HepG2 (cell line): ENCODE measurements around the gene CCL23. TPM values are rescaled to one million over a fixed set of nuclear protein-coding genes. Genes with fewer than 3 reads are reported as not detected.

ENCODE experiments used
- AGO1 ChIP-seq: fragments of 200-400 bp; formaldehyde crosslinking; IDR thresholded peaks from 2 replicates; pipeline ENCODE4 v1.6.1; 2017; ENCODE audit warnings: mild to moderate bottlenecking, low read depth, low read length, moderate library complexity; ENCODE audit not compliant: poor library complexity, severe bottlenecking
- ATF1 ChIP-seq: IDR thresholded peaks from 2 replicates; pipeline ENCODE4 v1.6.1; 2016; ENCODE audit warnings: mild to moderate bottlenecking, control low read depth
- ATF7 ChIP-seq, 2 experiments: fragments of 450-650 bp in 1 of 2; sonication (generic) in 1 of 2; formaldehyde crosslinking in 1 of 2; IDR thresholded peaks; 2 replicates each; pipeline versions ENCODE4 v1.4.0 to v1.6.1; 2016 to 2020; ENCODE audit warnings: antibody characterized with exemption in 1 of 2, mild to moderate bottlenecking in 1 of 2, missing genetic modification reagents in 1 of 2
- BHLHE40 ChIP-seq: IDR thresholded peaks from 2 replicates; pipeline ENCODE4 v1.6.1; 2011; ENCODE audit warnings: low read length, improper control_type of control experiment
- CEBPG ChIP-seq: IDR thresholded peaks from 2 replicates; pipeline ENCODE4 v1.6.1; 2016
- CREB3 ChIP-seq: sonication (generic); formaldehyde crosslinking; IDR thresholded peaks from 2 replicates; pipeline ENCODE4 v1.5.0; 2020; ENCODE audit warnings: missing genetic modification reagents
- ELK4 ChIP-seq: sonication (generic); formaldehyde crosslinking; IDR thresholded peaks from 2 replicates; pipeline ENCODE4 v1.9.0; 2021; ENCODE audit warnings: missing genetic modification reagents, borderline replicate concordance
- GLI4 ChIP-seq: sonication (generic); formaldehyde crosslinking; IDR thresholded peaks from 2 replicates; pipeline ENCODE4 v1.5.1; 2020; ENCODE audit warnings: missing genetic modification reagents, mild to moderate bottlenecking, moderate library complexity, borderline replicate concordance
- HDAC2 ChIP-seq: sonication (generic); formaldehyde crosslinking; IDR thresholded peaks from 2 replicates; pipeline ENCODE4 v1.4.0; 2020; ENCODE audit warnings: missing genetic modification reagents
- HNRNPUL1 ChIP-seq: fragments of 200-400 bp; formaldehyde crosslinking; IDR thresholded peaks from 2 replicates; pipeline ENCODE4 v1.6.1; 2017; ENCODE audit warnings: low read depth, mild to moderate bottlenecking, low read length, moderate library complexity
- MXI1 ChIP-seq: IDR thresholded peaks from 3 replicates; pipeline ENCODE4 v1.6.1; 2012; ENCODE audit warnings: low read depth, low read length, inconsistent platforms, borderline replicate concordance
- MZF1 ChIP-seq: sonication (generic); formaldehyde crosslinking; IDR thresholded peaks from 2 replicates; pipeline ENCODE4 v1.8.1; 2023; ENCODE audit warnings: mild to moderate bottlenecking, missing genetic modification reagents, borderline replicate concordance
- POGK ChIP-seq: sonication (generic); formaldehyde crosslinking; conservative IDR thresholded peaks from 2 replicates; pipeline ENCODE4 v1.8.0; 2022; ENCODE audit warnings: mild to moderate bottlenecking, moderate library complexity, missing genetic modification reagents
- RBM39 ChIP-seq: fragments of 200-400 bp; formaldehyde crosslinking; IDR thresholded peaks from one replicate; pipeline ENCODE4 v1.6.1; 2018; ENCODE audit warnings: antibody characterized with exemption, mild to moderate bottlenecking, low read depth, low read length; ENCODE audit not compliant: poor library complexity, severe bottlenecking
- SRSF9 ChIP-seq: fragments of 200-400 bp; formaldehyde crosslinking; IDR thresholded peaks from 2 replicates; pipeline ENCODE4 v1.6.1; 2018; ENCODE audit warnings: borderline replicate concordance, mild to moderate bottlenecking, low read depth, low read length; ENCODE audit not compliant: insufficient read depth, poor library complexity, severe bottlenecking
- SSRP1 ChIP-seq: IDR thresholded peaks from 2 replicates; pipeline ENCODE4 v1.6.1; 2016; ENCODE audit warnings: control low read depth
- SUZ12 ChIP-seq: fragments of 150-350 bp; IDR thresholded peaks from 2 replicates; pipeline ENCODE4 v1.6.1; 2014; ENCODE audit warnings: low read depth, low read length
- TEAD3 ChIP-seq: optimal IDR thresholded peaks from 2 replicates; pipeline ENCODE3; 2016; ENCODE audit warnings: borderline replicate concordance
- TEF ChIP-seq: sonication (generic); formaldehyde crosslinking; IDR thresholded peaks from 2 replicates; pipeline ENCODE4 v1.5.0; 2020; ENCODE audit warnings: missing genetic modification reagents
- ZFP1 ChIP-seq: IDR thresholded peaks from 2 replicates; pipeline ENCODE4 v1.6.1; 2016
- ZFP90 ChIP-seq: sonication (generic); formaldehyde crosslinking; IDR thresholded peaks from 2 replicates; pipeline ENCODE4 v1.8.0; 2022; ENCODE audit warnings: missing genetic modification reagents, mild to moderate bottlenecking, inconsistent platforms, borderline replicate concordance
- ZNF296 ChIP-seq: sonication (generic); formaldehyde crosslinking; conservative IDR thresholded peaks from 2 replicates; pipeline ENCODE4 v1.5.0; 2020; ENCODE audit warnings: mild to moderate bottlenecking, missing genetic modification reagents
- ZNF343 ChIP-seq: sonication (generic); formaldehyde crosslinking; IDR thresholded peaks from 2 replicates; pipeline ENCODE4 v1.4.0; 2020; ENCODE audit warnings: mild to moderate bottlenecking, missing genetic modification reagents
- ZNF383 ChIP-seq: sonication (generic); formaldehyde crosslinking; IDR thresholded peaks from 2 replicates; pipeline ENCODE4 v1.4.0; 2020; ENCODE audit warnings: missing genetic modification reagents, mild to moderate bottlenecking, borderline replicate concordance
- ZNF547 ChIP-seq: sonication (generic); formaldehyde crosslinking; IDR thresholded peaks from 2 replicates; pipeline ENCODE4 v1.5.1; 2020; ENCODE audit warnings: mild to moderate bottlenecking, missing genetic modification reagents
- ZNF552 ChIP-seq: sonication (generic); formaldehyde crosslinking; IDR thresholded peaks from 2 replicates; pipeline ENCODE4 v1.9.0; 2022; ENCODE audit warnings: missing genetic modification reagents, mild to moderate bottlenecking, borderline replicate concordance
- ZNF652 ChIP-seq: IDR thresholded peaks from 2 replicates; pipeline ENCODE4 v1.6.1; 2016; ENCODE audit warnings: low read depth, borderline replicate concordance
- ZNF841 ChIP-seq: sonication (generic); formaldehyde crosslinking; IDR thresholded peaks from 2 replicates; pipeline ENCODE4 v1.8.1; 2023; ENCODE audit warnings: missing genetic modification reagents, borderline replicate concordance
- ZNF878 ChIP-seq: sonication (generic); formaldehyde crosslinking; IDR thresholded peaks from 2 replicates; pipeline ENCODE4 v1.8.1; 2023; ENCODE audit warnings: mild to moderate bottlenecking, missing genetic modification reagents, moderate library complexity
- polyA plus RNA-seq, 8 experiments: library from polyadenylated mRNA; depleted of rRNA in 3 of 8; stranded (reverse) in 7 of 8; unstranded in 1 of 8; fragments of >200 nt; fragmentation: Illumina TruSeq in 4 of 8; extraction: Trizol in 4 of 8; gene quantifications; 2 replicates each; pipeline versions ENCODE4 v1.2.1 to v1.2.3, GENCODE V29; 2011 to 2016; ENCODE audit warnings: low read depth in 4 of 8, missing spikeins in 1 of 8, mixed read lengths in 1 of 8; ENCODE audit not compliant: insufficient read depth in 1 of 8
- total RNA-seq, 5 experiments: library from RNA; depleted of rRNA; stranded (reverse); fragments of >200 nt; fragmentation: Illumina TruSeq; extraction: Trizol; gene quantifications; 2 replicates each; pipeline ENCODE4 v1.2.3, GENCODE V29; 2016; ENCODE audit warnings: low read depth in 1 of 5

Gene CCL23
- total and polyA plus RNA-seq, 2 of the 13 experiments (the other 11 are each of a cell fraction or from before 2014, with no cell fraction given), result not detected

GRCh38 chr17:36000732-36001109 is 17.1 kb downstream of the CCL23 start (continued):
- TF ChIP-seq GLI4 (CRISPR knock-in tag) (no peak), SUZ12 (no peak), POGK (CRISPR knock-in tag) (no peak), SSRP1 (no peak), SRSF9 (no peak), HDAC2 (CRISPR knock-in tag) (peak; percentile 56; the same call in 1 of the 2 replicates), ZNF652 (CRISPR knock-in tag) (no peak), AGO1 (no peak), ZFP90 (CRISPR knock-in tag) (no peak), ATF7 (IDR thresholded peaks at IDR 0.05) (no peak), ATF7 (CRISPR knock-in tag; IDR thresholded peaks at IDR 0.05) (no peak), ZFP1 (CRISPR knock-in tag) (no peak), HNRNPUL1 (no peak), RBM39 (no peak), ZNF552 (CRISPR knock-in tag) (no peak), MXI1 (no peak), ZNF296 (no peak), ZNF547 (CRISPR knock-in tag) (no peak), TEAD3 (CRISPR knock-in tag) (peak; percentile 46), ZNF841 (CRISPR knock-in tag) (no peak), CREB3 (no peak), ZNF878 (0 out of 2 replicates have a peak, but pooled peaks have one; percentile 31), TEF (CRISPR knock-in tag) (no peak), ZNF343 (CRISPR knock-in tag) (no peak), ELK4 (CRISPR knock-in tag) (no peak), BHLHE40 (peak; percentile 85), ZNF383 (CRISPR knock-in tag) (no peak), MZF1 (CRISPR knock-in tag) (no peak), ATF1 (CRISPR knock-in tag) (no peak), CEBPG (peak; percentile 19; the same call in 1 of the 2 replicates)
